Dendritic cell treated with granulocyte-macrophage colony-stimulating factor and Interleukin-4, amounts not matched to agents 40 ng/mL and 50 ng/mL, for 4 days (primary cell): ENCODE data around the gene RP9.

Source experiments
- H3K27ac Mint-ChIP-seq: one replicate; pipeline ENCODE4 v1.8.0; 2022; ENCODE audit warnings: mild to moderate bottlenecking, mixed read lengths
- H3K27me3 Mint-ChIP-seq: one replicate; pipeline ENCODE4 v1.8.0; 2022; ENCODE audit warnings: mild to moderate bottlenecking, mixed read lengths
- H3K36me3 Mint-ChIP-seq: one replicate; pipeline ENCODE4 v1.8.0; 2022; ENCODE audit warnings: low read depth, mixed read lengths
- H3K4me1 Mint-ChIP-seq: one replicate; pipeline ENCODE4 v1.8.0; 2022; ENCODE audit warnings: low read depth, mixed read lengths
- H3K4me3 Mint-ChIP-seq: one replicate; pipeline ENCODE4 v1.8.0; 2022; ENCODE audit warnings: mild to moderate bottlenecking, moderate library complexity, mixed read lengths
- H3K9me3 Mint-ChIP-seq: one replicate; pipeline ENCODE4 v1.8.0; 2022; ENCODE audit warnings: mixed read lengths
- intact Hi-C: fragments of 100-400 bp; cut with micrococcal nuclease; formaldehyde crosslinking; loops from one replicate; pipeline ENCODE4 v1.15.0; 2022

The RP9 gene

DNA sequence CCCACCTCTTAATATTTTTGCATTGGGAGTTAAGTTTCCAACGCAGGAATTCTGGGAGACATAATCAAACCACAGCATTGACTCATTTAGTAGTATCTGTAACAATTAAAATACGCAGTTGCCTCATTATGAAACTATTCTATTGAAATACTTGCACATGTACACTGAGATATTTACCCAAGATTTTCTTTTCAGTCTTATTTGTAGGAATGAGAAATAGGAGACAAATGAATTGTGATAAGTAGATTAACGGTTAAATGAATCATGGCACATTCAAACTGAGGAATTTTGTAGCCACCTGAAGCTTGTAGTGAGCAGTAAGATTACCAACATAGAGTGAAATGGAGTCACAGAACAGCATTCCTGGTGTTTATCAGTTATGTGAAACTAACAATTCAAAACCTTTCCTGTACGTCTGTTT, 18.1 kb downstream of the RP9 start:
- no peaks in the 10 kb centered on the region for H3K27me3 Mint-ChIP-seq
- no peaks in the 10 kb centered on the region for H3K9me3 Mint-ChIP-seq
- H3K36me3 Mint-ChIP-seq: peaks cover 31% of the 10 kb centered on the region
- intact Hi-C loops: no loop called here
- H3K27ac Mint-ChIP-seq: no peak overlapping the region
- H3K4me1 Mint-ChIP-seq: peaks cover 5% of the 10 kb centered on the region
- H3K4me3 Mint-ChIP-seq: no peak overlapping the region

DNA sequence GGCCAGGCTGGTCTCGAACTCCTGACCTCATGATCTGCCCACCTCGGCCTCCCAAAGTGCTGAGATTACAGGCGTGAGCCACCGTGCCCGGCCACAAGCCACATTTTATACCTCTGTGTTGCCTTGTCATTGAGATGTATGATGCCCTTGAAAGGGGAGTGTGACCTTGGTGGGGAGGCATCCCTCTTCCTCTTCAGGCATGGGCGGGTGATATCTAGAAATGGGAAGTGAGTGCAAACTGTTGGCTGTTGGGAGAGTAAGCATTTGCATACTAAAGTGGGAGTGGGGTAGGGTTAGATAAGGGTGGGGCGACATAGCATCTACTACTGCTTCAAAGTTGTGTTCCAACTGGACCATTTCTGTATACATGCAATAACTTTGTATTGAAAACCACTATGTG, 20.1 kb downstream of the RP9 start:
- H3K27ac Mint-ChIP-seq: no peak overlapping the region
- peaks cover 5% of the 10 kb centered on the region for H3K4me1 Mint-ChIP-seq
- H3K9me3 Mint-ChIP-seq: no peaks in the 10 kb centered on the region
- no peaks in the 10 kb centered on the region for H3K27me3 Mint-ChIP-seq
- intact Hi-C loops: no loop called here
- no peak overlapping the region for H3K4me3 Mint-ChIP-seq
- peaks cover 11% of the 10 kb centered on the region for H3K36me3 Mint-ChIP-seq

DNA sequence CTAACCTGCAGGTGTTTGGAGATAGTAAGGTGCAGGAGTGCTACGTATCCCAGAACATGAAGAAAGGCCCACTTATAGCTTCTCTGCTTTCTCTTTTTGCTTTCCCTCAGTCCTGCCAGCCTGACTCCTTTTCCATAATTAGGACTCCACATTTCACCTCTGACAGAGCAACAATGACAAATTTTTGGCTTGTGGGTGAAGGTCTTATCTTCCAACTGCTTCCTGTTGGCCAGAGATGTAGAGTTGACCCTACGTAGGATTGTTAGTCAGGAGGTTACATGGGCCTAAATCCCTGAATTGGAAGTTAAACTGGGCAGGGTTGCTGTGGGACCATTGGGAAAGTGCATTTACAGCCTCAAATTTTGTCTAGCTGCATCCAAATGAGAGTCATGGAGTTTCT, 21.3 kb downstream of the RP9 start:
- H3K36me3 Mint-ChIP-seq: no peaks in the 10 kb centered on the region
- H3K4me3 Mint-ChIP-seq: no peak overlapping the region
- no peaks in the 10 kb centered on the region for H3K27me3 Mint-ChIP-seq
- intact Hi-C loops: no loop called here
- no peaks in the 10 kb centered on the region for H3K9me3 Mint-ChIP-seq
- peaks cover 5% of the 10 kb centered on the region for H3K4me1 Mint-ChIP-seq
- H3K27ac Mint-ChIP-seq: no peak overlapping the region

DNA sequence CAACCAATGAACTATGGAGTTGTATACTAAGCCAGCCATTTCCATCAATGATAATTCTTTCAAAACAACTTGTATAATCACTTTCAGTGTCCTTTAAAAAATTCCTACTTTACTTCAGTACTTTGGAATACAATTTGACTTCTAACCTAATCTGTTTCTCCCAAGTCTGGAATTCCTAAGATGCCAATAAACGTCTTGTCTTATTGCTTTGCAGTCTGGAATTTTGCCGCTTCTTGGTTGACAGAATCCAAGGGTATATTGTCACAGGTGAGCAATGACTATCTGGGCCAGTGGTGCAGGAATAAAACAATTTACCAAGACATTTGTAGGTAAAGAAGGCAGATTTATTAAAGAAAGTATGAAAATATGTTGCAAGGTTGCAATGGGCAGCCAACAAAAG, 21.8 kb downstream of the RP9 start:
- peaks cover 5% of the 10 kb centered on the region for H3K4me1 Mint-ChIP-seq
- no peak overlapping the region for H3K4me3 Mint-ChIP-seq
- H3K9me3 Mint-ChIP-seq: no peaks in the 10 kb centered on the region
- H3K36me3 Mint-ChIP-seq: no peaks in the 10 kb centered on the region
- no peaks in the 10 kb centered on the region for H3K27me3 Mint-ChIP-seq
- H3K27ac Mint-ChIP-seq: no peak overlapping the region
- intact Hi-C loops: no loop called here

DNA sequence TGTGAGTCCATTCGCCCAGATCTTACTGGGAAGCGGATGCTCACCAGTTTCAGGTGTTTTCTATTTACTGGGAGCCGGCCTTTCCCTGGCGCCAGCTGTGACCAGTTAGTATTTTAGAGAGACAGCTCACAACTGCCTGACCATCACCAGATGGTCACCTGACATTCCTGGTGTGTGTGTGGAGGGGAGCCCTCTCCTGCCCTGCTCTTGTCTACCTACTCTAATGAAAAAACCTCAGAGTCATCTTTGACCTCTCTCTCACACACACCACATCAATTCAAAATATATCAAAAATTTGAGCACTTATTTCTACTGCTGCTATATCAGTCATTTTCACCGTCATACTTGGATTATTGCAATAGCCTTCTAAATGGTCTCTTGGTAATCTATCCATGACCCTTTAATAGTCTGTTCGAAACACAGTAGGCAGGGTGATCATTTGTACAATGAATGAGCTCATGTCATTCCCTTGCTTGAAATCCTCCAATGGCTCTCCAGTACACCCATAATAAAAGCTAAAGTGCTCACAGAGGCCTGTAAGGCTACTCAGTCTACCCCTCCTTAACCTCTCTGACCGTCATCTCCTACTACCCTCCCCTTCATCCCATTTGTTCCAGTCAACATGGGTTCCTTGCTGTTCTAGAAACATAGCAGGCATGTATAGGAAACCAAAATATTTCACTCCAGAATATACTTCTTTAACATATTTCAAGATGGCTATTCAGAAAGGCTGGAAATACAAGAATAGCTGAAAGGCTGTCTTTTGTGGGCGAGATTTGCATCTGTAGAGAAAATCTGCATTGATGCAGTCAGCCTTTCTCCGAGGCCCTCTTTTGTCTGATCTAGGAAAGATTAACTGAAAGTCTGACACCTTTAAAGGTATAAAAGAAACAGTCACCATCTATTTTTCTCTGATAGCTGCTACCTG, 29.2 kb downstream of the RP9 start:
- no peaks in the 10 kb centered on the region for H3K9me3 Mint-ChIP-seq
- H3K4me1 Mint-ChIP-seq: no peaks in the 10 kb centered on the region
- intact Hi-C loops: no loop called here
- H3K4me3 Mint-ChIP-seq: no peak overlapping the region
- no peaks in the 10 kb centered on the region for H3K36me3 Mint-ChIP-seq
- no peak overlapping the region for H3K27ac Mint-ChIP-seq
- peaks cover 14% of the 10 kb centered on the region for H3K27me3 Mint-ChIP-seq

DNA sequence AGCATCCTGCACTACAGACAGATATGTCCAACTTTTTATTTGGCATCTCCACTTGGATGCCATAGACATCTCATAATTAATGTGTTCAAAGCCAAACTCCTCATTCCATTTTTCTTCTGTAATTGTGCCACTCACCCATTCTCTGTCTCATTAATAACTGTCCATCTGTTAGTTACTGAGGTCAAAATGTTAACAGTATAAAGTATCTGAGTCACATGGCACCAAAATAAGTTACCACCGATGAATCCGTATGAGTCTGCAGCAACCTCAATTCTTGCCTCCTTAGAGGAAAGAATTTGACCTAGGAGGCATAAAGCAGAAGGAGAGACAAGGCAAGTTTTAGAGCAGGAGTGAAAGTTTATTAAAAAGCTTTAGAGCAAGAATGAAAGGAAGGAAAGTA, 30.1 kb downstream of the RP9 start:
- no peak overlapping the region for H3K27ac Mint-ChIP-seq
- intact Hi-C loops: no loop called here

DNA sequence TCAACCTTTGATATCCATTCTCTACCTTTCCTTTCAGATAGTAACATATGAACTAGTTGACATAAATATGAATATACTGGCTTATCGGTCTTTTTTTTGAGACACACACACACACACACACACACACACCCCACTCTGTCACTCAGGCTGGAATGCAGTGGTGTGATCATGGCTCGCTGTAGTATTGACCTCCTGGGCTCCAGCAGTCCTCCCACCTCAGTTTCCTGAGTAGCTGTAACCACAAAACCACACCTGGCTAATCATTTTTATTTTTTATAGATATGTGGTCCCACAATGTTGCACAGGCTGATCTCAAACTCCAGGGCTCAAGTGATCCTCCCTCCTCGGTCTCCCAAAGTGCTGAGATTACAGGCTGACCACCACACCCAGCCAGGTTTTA, 32.5 kb downstream of the RP9 start:
- Mint-ChIP-seq H3K36me3 (no peaks in the 10 kb centered on the region), H3K9me3 (no peaks in the 10 kb centered on the region), H3K4me3 (no peak overlapping the region), H3K27ac (no peak overlapping the region), H3K4me1 (no peaks in the 10 kb centered on the region), H3K27me3 (peaks cover 14% of the 10 kb centered on the region)
- intact Hi-C loops: no loop called here

More for the DNA sequence above, 30.1 kb downstream of the RP9 start:
- Mint-ChIP-seq H3K4me1 (no peaks in the 10 kb centered on the region), H3K4me3 (no peak overlapping the region), H3K9me3 (no peaks in the 10 kb centered on the region), H3K36me3 (no peaks in the 10 kb centered on the region), H3K27me3 (peaks cover 14% of the 10 kb centered on the region)

DNA sequence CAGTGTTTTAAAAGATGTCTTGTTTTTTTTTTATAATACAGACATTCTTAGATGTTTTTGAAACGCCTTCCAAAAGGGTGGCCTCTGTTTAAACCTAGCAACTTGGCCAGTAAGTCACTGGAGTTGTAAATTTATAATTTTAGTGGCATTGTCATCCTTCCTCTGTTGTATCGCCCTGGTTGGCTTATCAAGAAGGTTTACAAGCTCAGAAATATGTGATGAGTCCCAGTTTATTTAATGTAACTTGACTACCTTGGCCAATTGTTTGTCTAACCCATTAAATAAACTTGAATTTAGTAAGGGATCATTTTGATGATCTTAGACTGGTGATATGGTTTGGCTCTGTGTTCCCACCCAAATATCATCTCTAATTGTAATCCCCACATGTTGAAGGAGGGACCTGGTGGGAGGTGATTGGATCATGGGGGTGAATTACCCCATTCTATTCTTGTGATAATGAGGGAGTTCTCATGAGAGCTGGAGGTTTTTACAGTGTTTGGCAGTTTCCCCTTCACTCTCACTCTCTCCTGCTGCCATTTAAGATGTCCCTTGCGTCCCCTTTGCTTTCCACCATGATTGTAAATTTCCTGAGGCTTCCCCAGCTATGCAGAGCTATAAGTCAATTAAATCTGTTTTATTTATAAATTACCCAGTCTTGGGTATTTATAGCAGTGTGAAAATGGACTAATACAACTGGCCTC, 33.2 kb downstream of the RP9 start:
- Mint-ChIP-seq H3K36me3 (no peaks in the 10 kb centered on the region), H3K9me3 (peaks cover 3% of the 10 kb centered on the region), H3K27ac (no peak overlapping the region), H3K4me1 (no peaks in the 10 kb centered on the region), H3K27me3 (peaks cover 14% of the 10 kb centered on the region), H3K4me3 (no peak overlapping the region)
- intact Hi-C loops: no loop called here

DNA sequence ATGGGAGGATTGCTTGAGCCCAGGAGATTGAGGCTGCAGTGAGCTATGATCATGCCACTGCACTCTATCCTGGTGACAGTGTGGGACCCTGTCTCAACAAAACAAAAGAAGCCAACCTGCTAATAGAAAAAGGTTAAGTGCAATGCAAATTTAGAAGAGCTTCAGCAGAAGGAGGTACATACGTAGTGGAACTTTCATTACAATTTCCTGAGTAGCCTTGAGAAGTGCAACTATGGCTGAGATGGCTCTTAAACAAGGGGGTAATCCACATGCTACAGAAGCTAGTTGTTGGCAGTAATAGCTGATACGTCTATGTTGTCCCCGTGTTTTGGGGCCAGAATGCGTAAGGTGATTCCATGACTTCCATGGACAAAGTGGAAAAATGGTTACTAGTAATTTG, 36.0 kb downstream of the RP9 start:
- H3K27ac Mint-ChIP-seq: no peak overlapping the region
- H3K36me3 Mint-ChIP-seq: no peaks in the 10 kb centered on the region
- no peak overlapping the region for H3K4me3 Mint-ChIP-seq

DNA sequence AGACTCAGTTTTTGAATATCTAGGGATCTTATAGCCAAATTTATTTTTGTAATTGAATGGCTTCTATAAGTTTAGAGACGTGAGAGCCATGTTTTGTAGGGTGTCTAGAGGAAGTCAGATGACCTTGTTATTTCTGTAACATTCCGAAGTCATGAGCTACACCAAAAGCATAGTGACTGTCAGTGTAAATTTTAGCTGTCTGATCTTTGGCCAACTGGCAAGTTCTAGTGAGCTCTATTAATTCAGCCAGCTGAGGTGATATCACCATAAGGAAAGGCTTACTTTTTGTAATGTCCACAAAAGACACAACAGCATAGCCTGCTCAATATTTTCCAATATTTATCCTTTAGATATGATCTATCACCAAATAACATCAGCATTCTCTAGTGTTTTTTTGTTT, 36.7 kb downstream of the RP9 start:
- H3K27ac Mint-ChIP-seq: no peak overlapping the region
- no peak overlapping the region for H3K4me3 Mint-ChIP-seq
- H3K4me1 Mint-ChIP-seq: no peaks in the 10 kb centered on the region
- H3K36me3 Mint-ChIP-seq: no peaks in the 10 kb centered on the region
- H3K27me3 Mint-ChIP-seq: peaks cover 12% of the 10 kb centered on the region
- H3K9me3 Mint-ChIP-seq: peaks cover 20% of the 10 kb centered on the region
- intact Hi-C loops: no loop called here

More for the DNA sequence above, 36.0 kb downstream of the RP9 start:
- H3K27me3 Mint-ChIP-seq: peaks cover 13% of the 10 kb centered on the region
- H3K4me1 Mint-ChIP-seq: no peaks in the 10 kb centered on the region
- peaks cover 20% of the 10 kb centered on the region for H3K9me3 Mint-ChIP-seq
- intact Hi-C loops: no loop called here

DNA sequence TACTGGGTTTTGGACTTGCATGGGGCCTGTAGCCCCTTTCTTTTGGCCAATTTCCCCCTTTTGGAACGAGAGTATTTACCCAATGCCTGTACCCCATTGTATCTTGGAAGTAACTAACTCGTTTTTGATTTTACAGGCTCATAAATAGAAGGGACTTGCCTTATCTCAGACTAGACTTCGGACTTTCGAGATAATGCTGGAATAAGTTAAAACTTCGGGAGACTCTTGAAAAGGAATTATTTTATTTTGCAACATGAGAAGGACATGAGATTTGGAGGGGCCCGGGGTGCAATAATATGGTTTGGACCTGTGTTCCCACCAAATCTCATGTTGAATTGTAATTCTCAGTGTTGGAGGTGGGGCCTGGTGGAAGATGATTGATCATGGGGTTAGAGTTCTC, 38.4 kb downstream of the RP9 start:
- intact Hi-C loops: no loop called here
- peaks cover 29% of the 10 kb centered on the region for H3K9me3 Mint-ChIP-seq
- no peak overlapping the region for H3K4me3 Mint-ChIP-seq
- H3K27me3 Mint-ChIP-seq: peaks cover 1% of the 10 kb centered on the region
- no peaks in the 10 kb centered on the region for H3K36me3 Mint-ChIP-seq
- no peak overlapping the region for H3K27ac Mint-ChIP-seq
- H3K4me1 Mint-ChIP-seq: no peaks in the 10 kb centered on the region

DNA sequence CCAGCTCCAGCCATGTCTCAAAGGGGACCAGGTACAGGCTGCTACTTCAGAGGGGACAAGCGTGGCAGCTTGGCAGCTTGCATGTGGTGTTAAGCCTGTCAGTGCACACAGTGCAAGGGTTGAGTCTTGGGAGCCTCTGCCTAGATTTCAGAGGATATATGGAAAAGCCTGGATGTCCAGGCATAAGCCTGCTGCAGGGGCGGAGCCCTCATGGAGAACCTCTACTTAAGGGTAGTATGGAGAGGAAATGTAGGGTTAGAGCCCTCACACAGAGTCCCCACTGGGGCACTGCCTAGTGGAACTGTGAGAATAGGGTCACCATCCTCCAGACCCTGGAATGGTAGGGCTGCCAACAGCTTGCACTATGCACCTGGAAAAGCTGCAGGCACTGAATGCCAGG, 38.9 kb downstream of the RP9 start:
- Mint-ChIP-seq H3K4me1 (no peaks in the 10 kb centered on the region), H3K9me3 (peaks cover 34% of the 10 kb centered on the region), H3K4me3 (no peak overlapping the region), H3K36me3 (no peaks in the 10 kb centered on the region), H3K27me3 (peaks cover 1% of the 10 kb centered on the region), H3K27ac (no peak overlapping the region)
- intact Hi-C loops: no loop called here

DNA sequence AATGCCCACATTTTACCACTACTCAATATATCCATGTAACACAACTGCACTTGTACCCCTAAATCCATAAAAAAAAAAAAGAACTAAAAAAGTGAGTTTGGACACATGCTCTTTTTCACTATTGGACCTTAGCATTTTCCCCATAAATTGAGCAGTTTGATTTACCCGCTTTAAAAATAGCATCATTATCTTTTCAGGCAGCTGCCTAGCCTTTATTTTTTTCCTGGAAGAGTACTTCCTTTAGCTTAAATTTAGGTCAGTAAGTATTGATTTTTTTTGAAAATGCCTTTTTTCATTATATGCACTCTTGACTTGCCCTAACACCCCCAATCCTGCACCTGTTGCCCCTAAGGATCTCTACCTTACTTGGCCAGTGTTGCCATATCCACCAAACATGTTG, 41.3 kb downstream of the RP9 start:
- H3K4me3 Mint-ChIP-seq: no peak overlapping the region
- peaks cover 1% of the 10 kb centered on the region for H3K27me3 Mint-ChIP-seq
- peaks cover 5% of the 10 kb centered on the region for H3K4me1 Mint-ChIP-seq
- peaks cover 4% of the 10 kb centered on the region for H3K36me3 Mint-ChIP-seq
- H3K27ac Mint-ChIP-seq: no peak overlapping the region
- intact Hi-C loops: loop anchor here (10.0 kb wide), 1 partner anchor 573 kb away; the partner anchor contains the start of genes AVL9 and LSM5
- H3K9me3 Mint-ChIP-seq: peaks cover 42% of the 10 kb centered on the region

DNA sequence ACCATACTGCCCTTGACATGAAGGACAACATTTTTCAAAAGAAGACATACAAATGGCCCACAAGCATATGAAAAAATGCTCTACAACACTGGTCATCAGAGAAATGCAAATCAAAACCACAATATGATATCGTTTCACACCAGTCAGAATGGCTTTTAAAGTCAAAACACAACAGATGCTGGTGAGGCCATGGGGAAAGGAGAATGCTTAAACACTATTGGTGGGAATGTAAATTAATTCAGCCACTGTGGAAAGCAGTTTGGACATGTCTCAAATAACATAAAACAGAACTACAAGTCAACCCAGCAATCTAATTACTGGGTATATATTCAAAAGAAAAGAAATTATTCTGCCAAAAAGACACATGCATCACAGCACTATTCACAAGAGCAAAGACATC, 42.4 kb downstream of the RP9 start:
- Mint-ChIP-seq H3K27me3 (peaks cover 1% of the 10 kb centered on the region), H3K4me3 (no peak overlapping the region), H3K9me3 (peaks cover 42% of the 10 kb centered on the region), H3K27ac (no peak overlapping the region), H3K36me3 (peaks cover 10% of the 10 kb centered on the region), H3K4me1 (peaks cover 5% of the 10 kb centered on the region)
- intact Hi-C loops: loop anchor here (10.0 kb wide), 1 partner anchor 572 kb away; the partner anchor contains the start of genes AVL9 and LSM5
